CD4-positive, alpha-beta T cell treated with Interleukin-15 for 4 hours (primary cell): ENCODE results near the gene ZMYND10.

Experiments
- DNase-seq: peaks from one replicate; pipeline ENCODE4 v3.0.0-alpha.2; 2020; ENCODE audit warnings: low spot score

The ZMYND10 gene

GRCh38 chr3:50303013-50303815 lies 42.3 kb downstream of the ZMYND10 start, which contains the start of gene HYAL1:
Gene HYAL1 (minus strand): TSS chr3:50303574. CDS start chr3:50302956, 618 bp downstream.
- DNase-seq, result no peak

DNA sequence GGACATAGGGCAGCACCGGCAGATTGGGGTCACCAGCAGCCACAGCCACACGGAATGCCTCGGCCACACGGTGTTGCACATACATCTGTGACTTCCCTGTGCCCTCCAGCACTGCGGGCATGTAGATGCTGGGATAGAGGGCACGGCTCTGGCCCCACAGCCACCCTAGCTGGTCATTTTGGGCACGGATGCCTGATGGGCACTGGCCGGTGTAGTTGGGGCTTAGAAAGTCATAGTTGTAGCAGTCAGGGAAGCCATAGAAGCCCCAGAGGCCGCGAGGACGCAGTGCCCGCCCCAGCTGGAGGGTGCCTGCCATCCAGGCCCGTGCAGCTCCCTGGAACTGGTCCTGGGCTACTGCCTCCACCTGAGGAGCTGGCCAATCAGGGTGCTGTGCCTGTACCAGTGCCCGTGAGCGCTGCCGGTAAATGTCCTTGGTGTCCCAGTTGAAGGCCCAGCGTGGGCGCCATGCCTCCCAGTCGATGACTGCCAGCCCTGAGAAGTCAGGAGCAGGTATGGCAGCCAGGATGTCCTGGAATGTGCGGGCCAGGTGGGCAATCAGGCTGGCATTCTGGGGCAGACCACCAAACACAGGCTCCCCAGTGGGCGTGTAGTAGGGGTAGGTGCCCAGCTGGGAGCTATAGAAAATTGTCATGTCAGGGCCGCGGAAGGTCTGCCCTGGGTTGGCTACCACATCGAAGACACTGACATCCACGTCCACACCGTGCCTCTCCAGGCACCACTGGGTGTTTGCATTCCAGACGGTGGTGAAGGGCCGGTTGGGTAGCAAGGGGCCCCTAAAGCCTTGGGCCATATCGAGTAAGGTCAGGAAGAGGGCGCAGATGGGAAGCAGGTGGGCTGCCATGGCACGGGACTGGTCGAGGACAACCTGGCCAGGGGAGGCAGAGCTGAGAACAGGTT lies 43.2 kb downstream of the ZMYND10 start:
- DNase-seq, result no peak

DNA sequence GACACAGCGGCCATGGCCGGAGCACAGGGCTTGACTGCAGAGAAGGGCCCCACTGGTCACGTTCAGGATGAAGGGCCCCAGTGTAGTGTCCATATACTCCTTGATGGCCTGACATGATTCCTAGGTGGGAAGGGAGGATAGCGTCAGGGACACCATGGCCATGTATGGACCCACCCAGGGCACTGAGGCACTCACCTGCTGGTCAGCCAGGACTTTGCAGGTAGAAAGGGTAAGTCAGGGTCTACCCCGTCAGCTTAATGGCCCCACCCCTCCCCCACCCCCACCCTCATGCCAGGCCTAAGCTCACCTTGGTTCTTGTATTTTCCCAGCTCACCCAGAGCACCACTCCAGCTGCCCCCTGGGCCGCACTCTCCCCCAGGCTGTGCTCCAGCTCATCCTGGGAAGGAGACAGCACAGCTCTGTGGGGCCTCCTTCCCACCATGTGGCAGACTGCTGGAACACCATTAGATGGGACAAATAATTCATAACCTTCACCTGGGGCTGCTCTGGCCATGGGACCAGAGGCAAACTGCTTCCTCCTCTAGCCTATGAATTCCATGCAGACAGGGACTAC lies 44.8 kb downstream of the ZMYND10 start:
- no peak for DNase-seq

- no peak for DNase-seq
Measured at GRCh38 chr3:50299929-50300680, 45.4 kb downstream of the ZMYND10 start.

DNA sequence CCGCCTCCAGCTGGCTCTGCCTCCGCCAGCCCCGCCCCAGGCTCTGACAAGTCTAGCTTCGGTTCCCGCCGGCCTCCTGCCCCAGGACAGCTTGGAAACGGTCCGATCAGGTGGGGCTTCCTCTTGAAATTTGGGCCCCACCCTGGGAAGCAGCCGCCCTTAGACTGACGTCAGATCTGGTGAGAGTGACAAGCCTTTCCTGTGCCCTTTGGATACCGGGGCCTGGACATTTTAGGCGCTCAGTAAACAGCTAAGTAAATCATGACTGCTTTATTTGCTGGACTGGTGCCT lies 45.9 kb downstream of the ZMYND10 start:
- DNase-seq, result no peak

DNA sequence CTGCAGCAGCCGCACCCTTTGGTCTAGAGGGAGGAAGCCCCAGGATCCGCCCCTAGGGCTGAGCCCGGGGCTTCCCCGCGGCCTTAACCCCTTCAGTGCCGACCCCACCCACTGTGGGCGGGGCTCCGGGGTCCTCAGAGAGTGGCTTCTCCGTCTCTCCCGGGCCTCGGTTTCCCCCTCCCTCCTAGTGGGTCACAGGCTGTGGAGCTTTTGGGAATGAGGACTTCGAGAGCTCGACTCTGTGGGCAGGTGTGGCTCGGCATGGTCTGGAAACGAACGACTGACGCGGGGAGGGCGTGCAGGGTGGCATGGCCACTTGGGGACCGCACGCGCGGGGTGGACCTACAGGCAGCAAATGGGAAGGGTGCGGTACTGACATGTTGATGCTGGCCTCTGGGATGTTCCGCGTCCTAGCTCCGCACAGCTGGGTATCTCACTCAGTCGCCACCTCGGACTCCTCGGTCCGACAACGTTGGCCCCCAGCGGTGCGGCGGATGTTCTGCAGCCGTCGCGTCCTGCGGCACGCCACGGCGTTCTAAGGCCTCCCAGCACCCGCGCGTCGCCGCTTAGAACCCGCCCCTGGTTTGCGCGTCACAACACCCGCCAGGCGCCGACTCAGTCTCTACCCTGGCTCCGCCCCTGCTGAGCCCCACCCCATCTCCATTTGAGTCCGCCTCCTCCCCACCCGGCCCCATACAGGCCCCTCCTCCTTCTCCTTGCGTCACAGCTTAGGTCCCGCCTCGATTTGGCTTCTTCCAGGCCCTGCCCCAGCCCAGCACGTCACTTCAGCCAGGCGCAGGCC lies 46.5 kb downstream of the ZMYND10 start, which contains the start of the genes HYAL3 and NAA80:
Gene HYAL3 (minus strand): TSS at position 570 of the 802 bp plus-strand sequence. CDS start 3,803 bp downstream, outside the sequence.
Gene NAA80 (minus strand): TSS at position 570 of the 802 bp plus-strand sequence. CDS start 1,942 bp downstream, outside the sequence.
- peak; percentile 99 for DNase-seq

- no peak for DNase-seq
Measured at GRCh38 chr3:50297896-50298725, 47.4 kb downstream of the ZMYND10 start.

DNA sequence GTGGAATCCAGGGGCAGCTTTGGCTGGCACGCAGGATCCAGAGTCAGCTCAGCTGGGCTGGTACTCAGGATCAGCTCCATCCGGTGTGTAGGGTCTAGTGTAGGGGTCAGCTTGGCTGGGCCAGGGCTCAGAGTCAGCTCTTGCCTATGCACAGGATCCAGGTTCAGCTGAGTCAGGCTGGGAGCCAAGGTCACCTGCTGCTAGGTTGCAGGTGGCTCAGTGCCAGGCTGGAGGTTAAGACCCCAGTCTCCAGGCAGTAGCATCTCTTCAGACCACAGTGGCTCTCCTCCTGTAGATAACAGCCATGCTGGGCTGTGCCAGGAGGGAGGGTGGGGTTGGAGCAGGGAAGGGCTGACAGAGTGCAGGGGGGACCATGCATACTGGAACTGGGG lies 48.2 kb downstream of the ZMYND10 start:
- DNase-seq, result no peak

DNA sequence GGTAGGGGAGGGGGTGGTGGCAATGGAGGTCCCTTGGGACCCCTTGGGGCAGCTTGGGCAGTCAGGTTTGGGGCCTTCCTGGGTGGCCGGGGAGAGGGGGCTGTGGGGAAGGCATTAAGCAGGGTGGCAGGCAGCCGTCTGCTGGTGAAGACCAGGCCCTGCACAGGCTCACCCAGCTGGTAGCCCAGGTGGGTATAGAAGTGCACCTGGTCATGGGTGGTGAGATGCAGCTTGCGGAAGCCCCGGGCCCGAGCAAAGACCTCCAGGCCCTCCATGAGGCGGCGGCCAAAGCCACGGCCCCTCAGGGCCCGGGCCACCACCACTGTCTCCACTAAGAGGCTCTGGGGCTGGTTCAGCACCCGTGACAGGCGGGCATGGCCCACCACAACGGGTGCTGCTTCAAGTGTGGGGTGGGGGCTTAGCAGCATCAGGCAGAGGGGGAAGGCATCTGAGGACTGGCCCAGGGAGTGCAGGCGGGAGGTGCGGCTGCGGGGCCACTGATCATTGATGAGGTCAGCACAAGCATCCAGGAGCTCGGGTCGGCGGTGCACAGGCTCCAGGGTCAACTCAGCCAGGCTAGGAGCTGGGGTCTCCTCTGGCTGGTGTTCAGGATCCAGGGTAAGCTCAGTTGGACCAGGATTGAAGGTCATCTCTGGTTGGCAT lies 48.7 kb downstream of the ZMYND10 start:
- DNase-seq, result no peak

- no peak for DNase-seq
Measured at GRCh38 chr3:50295553-50296431, 49.7 kb downstream of the ZMYND10 start.

GRCh38 chr3:50294492-50295403 lies 50.8 kb downstream of the ZMYND10 start:
- DNase-seq, result no peak

DNA sequence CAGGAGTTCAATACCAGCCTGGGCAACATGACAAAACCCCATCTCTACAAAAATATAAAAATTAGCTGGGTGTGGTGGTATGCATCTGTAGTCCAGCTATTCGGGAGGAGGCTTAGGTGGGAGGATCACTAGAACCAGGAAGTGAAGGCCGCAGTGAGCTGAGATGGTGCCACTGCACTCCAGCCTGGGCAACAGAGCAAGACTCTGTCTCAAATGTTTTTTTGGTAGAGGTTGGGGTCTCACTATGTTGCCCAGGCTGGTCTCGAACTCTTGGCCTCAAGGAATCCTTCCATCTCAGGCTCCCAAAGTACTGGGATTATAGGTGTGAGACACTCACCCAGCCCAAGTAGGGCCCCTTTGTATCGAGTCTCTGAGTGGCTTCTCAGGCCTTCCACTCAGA lies 51.4 kb downstream of the ZMYND10 start:
- DNase-seq, result no peak

DNA sequence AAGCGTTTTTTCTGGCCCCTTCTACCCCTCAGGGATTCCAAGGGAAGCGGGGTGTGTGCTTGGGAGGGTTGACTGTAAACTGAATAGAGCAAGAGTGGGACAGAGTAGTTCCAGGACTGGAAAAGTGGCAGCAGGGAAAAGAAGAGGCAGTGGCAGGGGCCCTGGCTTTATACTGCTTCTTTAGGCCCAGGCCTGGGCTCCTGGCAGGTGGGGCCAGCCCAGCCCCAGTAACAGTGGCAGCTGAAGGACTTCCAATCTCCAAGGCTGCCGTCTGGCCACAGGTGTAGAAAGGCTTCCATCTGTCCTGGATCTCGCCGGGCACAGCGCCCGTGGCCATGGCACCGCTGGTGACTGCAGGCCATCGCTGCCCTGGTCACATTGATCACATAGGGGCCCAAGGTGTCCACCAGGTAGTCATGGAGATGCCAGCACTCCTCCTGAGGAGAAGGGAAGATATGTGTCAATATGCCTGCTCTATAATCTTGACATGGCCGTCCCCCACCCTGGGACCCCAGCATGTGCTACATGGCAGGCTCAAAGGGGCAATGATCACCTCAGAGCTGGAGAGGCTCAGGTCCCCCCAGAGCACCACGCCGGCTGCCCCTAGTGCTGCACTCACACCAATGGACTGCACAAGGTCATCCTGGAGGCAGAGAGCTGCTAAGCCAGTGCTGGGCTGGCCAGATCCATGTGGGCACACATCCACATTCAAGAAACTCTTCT lies 52.3 kb downstream of the ZMYND10 start:
- no peak for DNase-seq

DNA sequence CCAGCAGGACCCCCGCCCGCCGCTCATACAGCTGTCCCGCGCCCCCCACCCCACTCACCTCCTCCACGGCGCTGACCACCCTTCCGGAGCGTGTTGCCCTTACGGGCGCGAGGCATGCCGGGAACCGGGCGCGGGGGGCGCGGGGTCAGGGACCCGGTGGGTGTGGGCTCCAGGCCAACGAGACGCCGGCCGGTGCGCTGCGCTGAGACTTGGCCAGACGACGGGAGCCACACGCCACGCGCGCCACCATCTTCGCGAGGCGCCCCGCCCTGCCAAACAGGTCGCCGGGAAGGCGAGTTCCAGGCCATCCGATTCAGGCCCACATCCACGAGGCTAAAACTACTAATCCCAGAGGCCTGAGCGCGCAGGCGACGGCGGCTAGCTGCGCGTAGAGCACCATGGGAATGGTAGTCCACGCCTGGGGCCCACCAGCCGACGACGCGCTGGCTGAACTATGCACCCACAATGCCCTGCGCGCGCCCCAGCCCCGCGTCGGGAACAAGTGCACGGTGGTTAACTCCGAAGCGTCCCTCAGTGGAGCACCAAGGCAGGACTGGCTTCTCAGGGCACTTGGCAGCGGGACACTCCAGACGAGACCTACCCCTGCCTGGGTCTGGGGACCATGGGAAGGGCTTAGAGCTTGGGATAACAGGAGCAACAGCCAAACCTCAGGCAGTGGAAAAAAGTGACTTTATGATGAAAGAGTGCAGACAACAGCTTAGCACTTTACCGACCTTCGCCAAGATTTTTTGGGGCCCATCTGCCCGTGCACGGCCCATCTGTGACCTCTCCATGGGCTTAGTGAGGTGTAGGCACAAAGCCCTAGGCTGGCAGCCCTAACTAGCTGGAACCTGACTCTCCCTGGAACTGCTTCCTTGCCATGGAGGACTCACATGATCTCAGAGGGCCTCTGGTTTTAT lies 53.1 kb downstream of the ZMYND10 start, which contains the start of gene IFRD2:
Gene IFRD2 (minus strand): TSS at position 271 of the 920 bp plus-strand sequence. CDS start 155 bp downstream, at position 116.
- peak; percentile 97 for DNase-seq
